GM23338 (cell line): ENCODE results near the gene KCNA3. TPM values are rescaled to one million over a fixed set of nuclear protein-coding genes. Genes with fewer than 3 reads are reported as not detected.

Experiments used
- ATAC-seq: fragments of 200-7000 bp; cut with Tn5 transposase; 3 replicates; pipeline ENCODE4 v1.9.1; 2020
- DNase-seq: peaks from one replicate; pipeline ENCODE4 v3.0.0-alpha.2; 2015; ENCODE audit warnings: low spot score
- H2AFZ ChIP-seq: fragments of 200-600 bp; sonication (generic); 2 replicates; pipeline ENCODE4 v1.8.0; 2016; ENCODE audit warnings: antibody characterized with exemption, mild to moderate bottlenecking, moderate library complexity
- H3F3A ChIP-seq: fragments of 200-600 bp; sonication (generic); replicated peaks from 2 replicates; pipeline ENCODE4 v1.8.0; 2017; ENCODE audit warnings: antibody characterized with exemption, mixed run types, low read depth
- H3K27ac ChIP-seq: fragments of 200-600 bp; sonication (generic); 2 replicates; pipeline ENCODE4 v1.6.1; 2016; ENCODE audit warnings: low read depth
- H3K27me3 ChIP-seq: fragments of 200-600 bp; sonication (generic); 2 replicates; pipeline ENCODE4 v1.8.0; 2016; ENCODE audit warnings: mild to moderate bottlenecking, mixed run types, moderate library complexity; ENCODE audit not compliant: insufficient read depth
- H3K36me3 ChIP-seq: fragments of 200-600 bp; sonication (generic); 2 replicates; pipeline ENCODE4 v1.8.0; 2016; ENCODE audit warnings: mild to moderate bottlenecking; ENCODE audit not compliant: insufficient read depth
- H3K4me1 ChIP-seq: fragments of 200-600 bp; sonication (generic); 2 replicates; pipeline ENCODE4 v1.8.0; 2016; ENCODE audit warnings: mild to moderate bottlenecking, moderate library complexity; ENCODE audit not compliant: insufficient read depth
- H3K4me2 ChIP-seq: fragments of 200-600 bp; sonication (generic); 2 replicates; pipeline ENCODE4 v1.7.1; 2017; ENCODE audit warnings: mixed run types
- H3K4me3 ChIP-seq: fragments of 200-600 bp; sonication (generic); 2 replicates; pipeline ENCODE4 v1.6.1; 2016; ENCODE audit warnings: mixed run types
- H3K79me2 ChIP-seq: fragments of 200-600 bp; sonication (generic); replicated peaks from 2 replicates; pipeline ENCODE4 v1.8.0; 2017; ENCODE audit warnings: mild to moderate bottlenecking; ENCODE audit not compliant: insufficient read depth
- H3K9me2 ChIP-seq: fragments of 200-600 bp; sonication (generic); 2 replicates; pipeline ENCODE4 v1.8.0; 2017; ENCODE audit not compliant: insufficient read depth
- H4K20me1 ChIP-seq: fragments of 200-600 bp; sonication (generic); replicated peaks from 2 replicates; pipeline ENCODE4 v1.8.0; 2017; ENCODE audit warnings: mild to moderate bottlenecking; ENCODE audit not compliant: insufficient read depth
- H3K27ac Mint-ChIP-seq: 2 replicates; pipeline ENCODE4 v1.8.0; 2020; ENCODE audit warnings: inconsistent platforms, mild to moderate bottlenecking, moderate library complexity, mixed read lengths
- H3K27me3 Mint-ChIP-seq: 3 replicates; pipeline ENCODE4 v1.8.0; 2022; ENCODE audit warnings: low read depth, mild to moderate bottlenecking, moderate library complexity, mixed read lengths, inconsistent platforms; ENCODE audit not compliant: insufficient read depth, poor library complexity
- H3K36me3 Mint-ChIP-seq: 3 replicates; pipeline ENCODE4 v1.8.0; 2021; ENCODE audit warnings: low read depth, mild to moderate bottlenecking, inconsistent platforms, moderate library complexity, mixed read lengths
- H3K4me1 Mint-ChIP-seq: 3 replicates; pipeline ENCODE4 v1.8.0; 2020; ENCODE audit warnings: mild to moderate bottlenecking, inconsistent platforms, mixed read lengths
- H3K4me3 Mint-ChIP-seq: 3 replicates; pipeline ENCODE4 v1.8.0; 2021; ENCODE audit warnings: moderate library complexity, mild to moderate bottlenecking, inconsistent platforms, mixed read lengths
- H3K9me3 Mint-ChIP-seq: 3 replicates; pipeline ENCODE4 v1.8.0; 2020; ENCODE audit warnings: moderate library complexity, mild to moderate bottlenecking, inconsistent platforms, mixed read lengths
- EZH2 ChIP-seq: fragments of 200-600 bp; sonication (generic); IDR thresholded peaks from one replicate; pipeline ENCODE4 v1.8.0; 2017; ENCODE audit warnings: antibody characterized with exemption, mild to moderate bottlenecking, low read depth; ENCODE audit not compliant: unreplicated experiment
- NANOG ChIP-seq: IDR thresholded peaks from 2 replicates; pipeline ENCODE4 v1.6.1; 2016; ENCODE audit warnings: antibody characterized with exemption, borderline replicate concordance
- POLR2AphosphoS5 ChIP-seq: IDR thresholded peaks from 2 replicates; pipeline ENCODE4 v1.6.1; 2016; ENCODE audit warnings: antibody characterized with exemption, low read depth
- STAT1 ChIP-seq: IDR thresholded peaks from one replicate; pipeline ENCODE4 v1.6.1; 2016; ENCODE audit warnings: antibody characterized with exemption; ENCODE audit not compliant: unreplicated experiment
- ZNF114 ChIP-seq: fragments of 250-450 bp; sonication (Bioruptor Pico); IDR thresholded peaks from 2 replicates; pipeline ENCODE4 v1.5.0; 2020; ENCODE audit warnings: mild to moderate bottlenecking, moderate library complexity
- ZNF331 ChIP-seq: fragments of 250-450 bp; sonication (Bioruptor Pico); IDR thresholded peaks from 2 replicates; pipeline ENCODE4 v1.5.0; 2020; ENCODE audit warnings: low read depth, mild to moderate bottlenecking, moderate library complexity
- polyA plus RNA-seq: library from polyadenylated mRNA; unstranded; fragments of >200 nt; fragmentation: Nextera tagmentation; extraction: Ambion mirVana; gene quantifications from 2 replicates; pipeline ENCODE4 v1.2.1, GENCODE V29; 2016
- total RNA-seq: library from RNA; depleted of rRNA; stranded (reverse); fragments of >200 nt; shearing (Covaris generic); gene quantifications from 2 replicates; pipeline ENCODE4 v1.2.3, GENCODE V29; 2014
- TF ChIP-seq, protein P1 (sequence below), 2 experiments: fragments of 200-600 bp in 1 of 2; sonication (generic) in 1 of 2; conservative IDR thresholded peaks; 2 replicates each; pipeline versions ENCODE4 v1.5.1 to v1.6.1; 2016 to 2017; ENCODE audit warnings: antibody characterized with exemption in 2 of 2, low read depth in 2 of 2, mild to moderate bottlenecking in 2 of 2, moderate library complexity in 1 of 2
- TF ChIP-seq, protein P2 (sequence below): fragments of 250-450 bp; sonication (Bioruptor Pico); IDR thresholded peaks from 2 replicates; pipeline ENCODE4 v1.5.0; 2020; ENCODE audit warnings: mild to moderate bottlenecking, moderate library complexity
- TF ChIP-seq, protein P3 (sequence below): IDR thresholded peaks from one replicate; pipeline ENCODE4 v1.6.1; 2018; ENCODE audit warnings: antibody characterized with exemption; ENCODE audit not compliant: unreplicated experiment
- TF ChIP-seq, protein P4 (sequence below): IDR thresholded peaks from 2 replicates; pipeline ENCODE4 v1.6.1; 2016; ENCODE audit warnings: antibody characterized with exemption

KCNA3 gene
- total and polyA plus RNA-seq, 2 experiments from 2014 or later, result 0.32 to 4.2 TPM

DNA sequence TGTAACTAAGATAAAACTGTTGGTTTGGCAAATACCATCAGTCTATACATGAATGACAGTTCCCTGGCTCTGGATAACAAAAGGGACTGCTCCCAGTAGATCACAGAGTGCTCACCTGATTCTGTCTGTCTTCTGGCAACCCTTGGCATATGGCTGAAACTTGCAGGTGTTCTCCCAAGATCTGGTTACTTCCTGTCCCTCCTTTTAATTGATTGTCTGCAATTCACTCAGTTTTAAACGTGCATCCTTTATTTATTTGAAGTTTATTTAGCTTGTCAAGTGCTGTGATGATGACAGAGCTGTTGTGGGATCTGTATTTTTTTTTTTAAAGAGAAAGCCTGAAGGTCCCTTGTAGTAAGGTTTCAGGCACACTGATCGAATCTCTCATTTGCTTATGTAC is 3.4 kb downstream of the KCNA3 start (continued):
- TF ChIP-seq ZNF331 (CRISPR knock-in tag), result no peak
- TF ChIP-seq, protein P1, sequence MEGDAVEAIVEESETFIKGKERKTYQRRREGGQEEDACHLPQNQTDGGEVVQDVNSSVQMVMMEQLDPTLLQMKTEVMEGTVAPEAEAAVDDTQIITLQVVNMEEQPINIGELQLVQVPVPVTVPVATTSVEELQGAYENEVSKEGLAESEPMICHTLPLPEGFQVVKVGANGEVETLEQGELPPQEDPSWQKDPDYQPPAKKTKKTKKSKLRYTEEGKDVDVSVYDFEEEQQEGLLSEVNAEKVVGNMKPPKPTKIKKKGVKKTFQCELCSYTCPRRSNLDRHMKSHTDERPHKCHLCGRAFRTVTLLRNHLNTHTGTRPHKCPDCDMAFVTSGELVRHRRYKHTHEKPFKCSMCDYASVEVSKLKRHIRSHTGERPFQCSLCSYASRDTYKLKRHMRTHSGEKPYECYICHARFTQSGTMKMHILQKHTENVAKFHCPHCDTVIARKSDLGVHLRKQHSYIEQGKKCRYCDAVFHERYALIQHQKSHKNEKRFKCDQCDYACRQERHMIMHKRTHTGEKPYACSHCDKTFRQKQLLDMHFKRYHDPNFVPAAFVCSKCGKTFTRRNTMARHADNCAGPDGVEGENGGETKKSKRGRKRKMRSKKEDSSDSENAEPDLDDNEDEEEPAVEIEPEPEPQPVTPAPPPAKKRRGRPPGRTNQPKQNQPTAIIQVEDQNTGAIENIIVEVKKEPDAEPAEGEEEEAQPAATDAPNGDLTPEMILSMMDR (conservative IDR thresholded peaks at IDR 0.05; ENCODE audit: low read depth in 2 of 2), result no peak

DNA sequence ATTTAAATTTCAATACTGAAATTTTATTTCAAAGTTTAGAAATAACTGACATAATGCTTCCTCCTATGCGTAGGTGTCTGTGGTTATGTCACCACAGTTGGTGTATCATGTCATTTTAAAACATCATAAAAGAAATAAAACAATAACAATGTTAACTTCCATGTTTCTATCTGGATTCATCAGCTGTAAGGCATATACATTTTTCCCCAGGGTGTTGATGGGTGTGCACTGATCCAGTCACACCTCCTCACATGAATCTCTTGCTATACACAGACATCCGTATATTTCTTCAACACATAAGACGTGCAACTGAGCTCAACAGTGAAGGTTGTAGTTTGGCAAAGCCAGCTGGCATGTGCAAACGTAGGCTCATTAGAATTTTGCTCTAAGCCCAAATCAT is 6.2 kb downstream of the KCNA3 start:
- peaks cover 21% of the 10 kb centered on the region for H3K27me3 ChIP-seq
- no peaks in the 10 kb centered on the region for H3K4me1 ChIP-seq
- peaks cover 2% of the 10 kb centered on the region; the same call in 1 of the 3 replicates for H3K36me3 Mint-ChIP-seq
- peaks cover 4% of the 10 kb centered on the region for H4K20me1 ChIP-seq
- no peak overlapping the region for H2AFZ ChIP-seq
- DNase-seq (no peak), ATAC-seq (no peak)
- H3K4me1 Mint-ChIP-seq, result peaks cover 3% of the 10 kb centered on the region
- no peaks in the 10 kb centered on the region for H3K36me3 ChIP-seq
- peaks cover 22% of the 10 kb centered on the region for H3K27me3 Mint-ChIP-seq
- no peaks in the 10 kb centered on the region for H3K79me2 ChIP-seq
- H3F3A ChIP-seq, result no peaks in the 10 kb centered on the region
- no peaks in the 10 kb centered on the region for H3K9me2 ChIP-seq
- no peak overlapping the region for H3K4me3 Mint-ChIP-seq
- H3K4me2 ChIP-seq, result no peak overlapping the region
- peaks cover 3% of the 10 kb centered on the region; the same call in 2 of the 3 replicates for H3K9me3 Mint-ChIP-seq
- H3K27ac Mint-ChIP-seq, result no peak overlapping the region
- no peak overlapping the region for H3K4me3 ChIP-seq
- H3K27ac ChIP-seq, result no peak overlapping the region
- TF ChIP-seq, protein P2, sequence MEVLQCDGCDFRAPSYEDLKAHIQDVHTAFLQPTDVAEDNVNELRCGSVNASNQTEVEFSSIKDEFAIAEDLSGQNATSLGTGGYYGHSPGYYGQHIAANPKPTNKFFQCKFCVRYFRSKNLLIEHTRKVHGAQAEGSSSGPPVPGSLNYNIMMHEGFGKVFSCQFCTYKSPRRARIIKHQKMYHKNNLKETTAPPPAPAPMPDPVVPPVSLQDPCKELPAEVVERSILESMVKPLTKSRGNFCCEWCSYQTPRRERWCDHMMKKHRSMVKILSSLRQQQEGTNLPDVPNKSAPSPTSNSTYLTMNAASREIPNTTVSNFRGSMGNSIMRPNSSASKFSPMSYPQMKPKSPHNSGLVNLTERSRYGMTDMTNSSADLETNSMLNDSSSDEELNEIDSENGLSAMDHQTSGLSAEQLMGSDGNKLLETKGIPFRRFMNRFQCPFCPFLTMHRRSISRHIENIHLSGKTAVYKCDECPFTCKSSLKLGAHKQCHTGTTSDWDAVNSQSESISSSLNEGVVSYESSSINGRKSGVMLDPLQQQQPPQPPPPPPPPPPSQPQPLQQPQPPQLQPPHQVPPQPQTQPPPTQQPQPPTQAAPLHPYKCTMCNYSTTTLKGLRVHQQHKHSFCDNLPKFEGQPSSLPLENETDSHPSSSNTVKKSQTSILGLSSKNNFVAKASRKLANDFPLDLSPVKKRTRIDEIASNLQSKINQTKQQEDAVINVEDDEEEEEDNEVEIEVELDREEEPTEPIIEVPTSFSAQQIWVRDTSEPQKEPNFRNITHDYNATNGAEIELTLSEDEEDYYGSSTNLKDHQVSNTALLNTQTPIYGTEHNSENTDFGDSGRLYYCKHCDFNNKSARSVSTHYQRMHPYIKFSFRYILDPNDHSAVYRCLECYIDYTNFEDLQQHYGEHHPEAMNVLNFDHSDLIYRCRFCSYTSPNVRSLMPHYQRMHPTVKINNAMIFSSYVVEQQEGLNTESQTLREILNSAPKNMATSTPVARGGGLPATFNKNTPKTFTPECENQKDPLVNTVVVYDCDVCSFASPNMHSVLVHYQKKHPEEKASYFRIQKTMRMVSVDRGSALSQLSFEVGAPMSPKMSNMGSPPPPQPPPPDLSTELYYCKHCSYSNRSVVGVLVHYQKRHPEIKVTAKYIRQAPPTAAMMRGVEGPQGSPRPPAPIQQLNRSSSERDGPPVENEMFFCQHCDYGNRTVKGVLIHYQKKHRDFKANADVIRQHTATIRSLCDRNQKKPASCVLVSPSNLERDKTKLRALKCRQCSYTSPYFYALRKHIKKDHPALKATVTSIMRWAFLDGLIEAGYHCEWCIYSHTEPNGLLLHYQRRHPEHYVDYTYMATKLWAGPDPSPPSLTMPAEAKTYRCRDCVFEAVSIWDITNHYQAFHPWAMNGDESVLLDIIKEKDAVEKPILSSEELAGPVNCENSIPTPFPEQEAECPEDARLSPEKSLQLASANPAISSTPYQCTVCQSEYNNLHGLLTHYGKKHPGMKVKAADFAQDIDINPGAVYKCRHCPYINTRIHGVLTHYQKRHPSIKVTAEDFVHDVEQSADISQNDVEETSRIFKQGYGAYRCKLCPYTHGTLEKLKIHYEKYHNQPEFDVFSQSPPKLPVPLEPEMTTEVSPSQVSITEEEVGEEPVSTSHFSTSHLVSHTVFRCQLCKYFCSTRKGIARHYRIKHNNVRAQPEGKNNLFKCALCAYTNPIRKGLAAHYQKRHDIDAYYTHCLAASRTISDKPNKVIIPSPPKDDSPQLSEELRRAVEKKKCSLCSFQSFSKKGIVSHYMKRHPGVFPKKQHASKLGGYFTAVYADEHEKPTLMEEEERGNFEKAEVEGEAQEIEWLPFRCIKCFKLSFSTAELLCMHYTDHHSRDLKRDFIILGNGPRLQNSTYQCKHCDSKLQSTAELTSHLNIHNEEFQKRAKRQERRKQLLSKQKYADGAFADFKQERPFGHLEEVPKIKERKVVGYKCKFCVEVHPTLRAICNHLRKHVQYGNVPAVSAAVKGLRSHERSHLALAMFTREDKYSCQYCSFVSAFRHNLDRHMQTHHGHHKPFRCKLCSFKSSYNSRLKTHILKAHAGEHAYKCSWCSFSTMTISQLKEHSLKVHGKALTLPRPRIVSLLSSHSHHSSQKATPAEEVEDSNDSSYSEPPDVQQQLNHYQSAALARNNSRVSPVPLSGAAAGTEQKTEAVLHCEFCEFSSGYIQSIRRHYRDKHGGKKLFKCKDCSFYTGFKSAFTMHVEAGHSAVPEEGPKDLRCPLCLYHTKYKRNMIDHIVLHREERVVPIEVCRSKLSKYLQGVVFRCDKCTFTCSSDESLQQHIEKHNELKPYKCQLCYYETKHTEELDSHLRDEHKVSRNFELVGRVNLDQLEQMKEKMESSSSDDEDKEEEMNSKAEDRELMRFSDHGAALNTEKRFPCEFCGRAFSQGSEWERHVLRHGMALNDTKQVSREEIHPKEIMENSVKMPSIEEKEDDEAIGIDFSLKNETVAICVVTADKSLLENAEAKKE, result no peak
- no peak for TF ChIP-seq ZNF114
- no peak for TF ChIP-seq NANOG
- no peak for TF ChIP-seq POLR2AphosphoS5
- no peak for TF ChIP-seq ZNF331 (CRISPR knock-in tag)
- TF ChIP-seq, protein P1 (conservative IDR thresholded peaks at IDR 0.05; ENCODE audit: low read depth in 2 of 2), result no peak
- TF ChIP-seq STAT1, result no peak
- no peak for TF ChIP-seq EZH2
- TF ChIP-seq, protein P3, sequence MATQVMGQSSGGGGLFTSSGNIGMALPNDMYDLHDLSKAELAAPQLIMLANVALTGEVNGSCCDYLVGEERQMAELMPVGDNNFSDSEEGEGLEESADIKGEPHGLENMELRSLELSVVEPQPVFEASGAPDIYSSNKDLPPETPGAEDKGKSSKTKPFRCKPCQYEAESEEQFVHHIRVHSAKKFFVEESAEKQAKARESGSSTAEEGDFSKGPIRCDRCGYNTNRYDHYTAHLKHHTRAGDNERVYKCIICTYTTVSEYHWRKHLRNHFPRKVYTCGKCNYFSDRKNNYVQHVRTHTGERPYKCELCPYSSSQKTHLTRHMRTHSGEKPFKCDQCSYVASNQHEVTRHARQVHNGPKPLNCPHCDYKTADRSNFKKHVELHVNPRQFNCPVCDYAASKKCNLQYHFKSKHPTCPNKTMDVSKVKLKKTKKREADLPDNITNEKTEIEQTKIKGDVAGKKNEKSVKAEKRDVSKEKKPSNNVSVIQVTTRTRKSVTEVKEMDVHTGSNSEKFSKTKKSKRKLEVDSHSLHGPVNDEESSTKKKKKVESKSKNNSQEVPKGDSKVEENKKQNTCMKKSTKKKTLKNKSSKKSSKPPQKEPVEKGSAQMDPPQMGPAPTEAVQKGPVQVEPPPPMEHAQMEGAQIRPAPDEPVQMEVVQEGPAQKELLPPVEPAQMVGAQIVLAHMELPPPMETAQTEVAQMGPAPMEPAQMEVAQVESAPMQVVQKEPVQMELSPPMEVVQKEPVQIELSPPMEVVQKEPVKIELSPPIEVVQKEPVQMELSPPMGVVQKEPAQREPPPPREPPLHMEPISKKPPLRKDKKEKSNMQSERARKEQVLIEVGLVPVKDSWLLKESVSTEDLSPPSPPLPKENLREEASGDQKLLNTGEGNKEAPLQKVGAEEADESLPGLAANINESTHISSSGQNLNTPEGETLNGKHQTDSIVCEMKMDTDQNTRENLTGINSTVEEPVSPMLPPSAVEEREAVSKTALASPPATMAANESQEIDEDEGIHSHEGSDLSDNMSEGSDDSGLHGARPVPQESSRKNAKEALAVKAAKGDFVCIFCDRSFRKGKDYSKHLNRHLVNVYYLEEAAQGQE, result no peak
- TF ChIP-seq, protein P4, sequence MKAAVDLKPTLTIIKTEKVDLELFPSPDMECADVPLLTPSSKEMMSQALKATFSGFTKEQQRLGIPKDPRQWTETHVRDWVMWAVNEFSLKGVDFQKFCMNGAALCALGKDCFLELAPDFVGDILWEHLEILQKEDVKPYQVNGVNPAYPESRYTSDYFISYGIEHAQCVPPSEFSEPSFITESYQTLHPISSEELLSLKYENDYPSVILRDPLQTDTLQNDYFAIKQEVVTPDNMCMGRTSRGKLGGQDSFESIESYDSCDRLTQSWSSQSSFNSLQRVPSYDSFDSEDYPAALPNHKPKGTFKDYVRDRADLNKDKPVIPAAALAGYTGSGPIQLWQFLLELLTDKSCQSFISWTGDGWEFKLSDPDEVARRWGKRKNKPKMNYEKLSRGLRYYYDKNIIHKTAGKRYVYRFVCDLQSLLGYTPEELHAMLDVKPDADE, result no peak
